Measurements from ENCODE around the gene HMGB2. TPM values are rescaled to one million over a fixed set of nuclear protein-coding genes. Genes with fewer than 3 reads are reported as not detected.

The HMGB2 gene
- total RNA-seq, 8 experiments from 2014 or later: 6.0 to 572 (median 265) TPM

DNA sequence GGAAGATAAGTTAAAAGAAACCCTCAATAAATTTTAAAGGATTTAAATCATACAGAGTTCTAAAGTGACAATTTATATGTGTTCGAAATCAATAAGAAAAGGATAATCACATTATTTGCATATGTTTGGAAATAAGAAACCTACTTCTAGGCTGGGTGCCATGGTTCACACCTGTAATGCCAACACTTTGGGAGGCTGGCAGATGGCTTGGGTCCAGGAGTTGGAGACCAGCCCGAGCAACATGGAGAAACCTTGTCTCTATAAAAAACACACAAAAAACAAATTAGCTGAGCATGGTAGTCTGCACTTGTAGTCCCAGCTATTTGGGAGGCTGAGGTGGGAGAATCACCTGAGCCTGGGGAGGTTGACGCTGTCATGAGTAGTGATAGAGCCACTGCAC is 28.5 kb upstream of the HMGB2 start:
- Histone ChIP-seq H3K27ac (no peak overlapping the region), H3K4me1 (replicated peaks in 1 of 2) (peaks cover 0 to 9% of the 10 kb centered on the region in 2 donors), H3K4me3 (no peak overlapping the region)
- ATAC-seq (replicated peaks in 6 of 8): no peak
- WGBS, 10 experiments: 65 to 100% (median 93%) methylated on average over 1 to 3 of the region's 3 CpGs
- in situ Hi-C loops (cut with MboI; ENCODE audit: low pct_unique_long_range_greater_than_20kb in 2 of 9, low sequenced_read_pairs in 9 of 9, unreplicated experiment in 9 of 9): no loop called here

DNA sequence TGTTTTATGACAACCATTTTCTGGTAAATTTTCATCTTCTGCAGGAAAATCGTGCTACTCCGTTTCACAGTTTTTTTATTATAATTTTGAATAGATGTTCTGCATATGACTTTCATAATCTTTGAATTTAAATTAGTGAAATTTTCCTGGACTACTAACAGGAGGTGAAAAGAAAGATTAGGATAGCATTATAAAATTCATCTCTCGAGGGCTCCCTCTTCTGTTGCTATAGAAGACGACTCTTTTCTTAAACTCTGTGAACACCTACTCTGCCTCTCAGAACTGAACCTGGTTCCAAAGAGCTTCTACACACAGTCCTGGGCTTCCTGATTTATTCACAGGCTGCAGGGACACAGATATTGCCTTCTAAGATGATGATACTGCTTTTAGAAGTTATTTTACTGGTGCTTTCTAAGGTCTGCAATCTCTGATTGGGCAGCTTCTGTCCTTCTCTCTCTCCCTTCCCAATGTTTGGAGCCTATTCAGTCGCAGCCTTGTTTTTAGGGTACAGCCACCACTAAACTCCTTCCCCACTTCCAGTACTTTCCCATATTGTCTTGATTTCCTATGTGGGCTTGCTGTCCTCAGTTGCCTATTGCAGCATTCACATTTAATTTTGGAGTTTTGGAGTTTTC is 26.5 kb upstream of the HMGB2 start:
- H3K4me1 ChIP-seq (replicated peaks in 1 of 2): no peaks in the 10 kb centered on the region
- 47 to 100% (median 76%) methylated on average over 2 to 5 of the region's 5 CpGs for WGBS, 10 experiments
- H3K27ac ChIP-seq: no peak overlapping the region
- in situ Hi-C loops (cut with MboI; ENCODE audit: low pct_unique_long_range_greater_than_20kb in 2 of 9, low sequenced_read_pairs in 9 of 9, unreplicated experiment in 9 of 9): no loop called here
- no peak overlapping the region for H3K4me3 ChIP-seq
- peak in 3 of 8 experiments; percentile 28 to 63 (median 38) for ATAC-seq (replicated peaks in 6 of 8)

DNA sequence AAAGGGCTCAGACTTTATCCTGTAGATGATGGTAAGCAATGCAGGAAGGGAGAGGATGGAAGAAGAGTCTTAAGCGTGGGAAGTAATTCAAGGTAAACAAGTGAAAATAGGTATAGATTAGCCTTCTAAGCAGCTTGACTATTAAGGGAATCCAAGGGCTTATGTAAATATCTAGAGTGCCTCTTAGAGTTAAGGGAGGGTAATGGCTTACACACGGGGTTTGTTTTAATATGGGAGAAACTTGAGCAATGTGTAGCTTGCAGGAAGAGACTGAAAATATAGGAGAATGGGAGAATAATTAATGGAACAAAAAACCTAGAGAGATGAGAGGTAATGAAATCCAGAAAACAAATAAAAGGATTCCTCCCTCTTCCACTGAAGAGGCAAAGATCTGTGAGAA is 23.8 kb upstream of the HMGB2 start:
- Histone ChIP-seq H3K4me3 (no peak overlapping the region), H3K4me1 (replicated peaks in 1 of 2) (no peaks in the 10 kb centered on the region), H3K27ac (no peak overlapping the region)
- in situ Hi-C loops (cut with MboI; ENCODE audit: low pct_unique_long_range_greater_than_20kb in 2 of 9, low sequenced_read_pairs in 9 of 9, unreplicated experiment in 9 of 9): no loop called here
- no peak for ATAC-seq (replicated peaks in 6 of 8)
- 58 to 100% (median 75%) methylated on average over 1 to 2 of the region's 2 CpGs for WGBS, 10 experiments

DNA sequence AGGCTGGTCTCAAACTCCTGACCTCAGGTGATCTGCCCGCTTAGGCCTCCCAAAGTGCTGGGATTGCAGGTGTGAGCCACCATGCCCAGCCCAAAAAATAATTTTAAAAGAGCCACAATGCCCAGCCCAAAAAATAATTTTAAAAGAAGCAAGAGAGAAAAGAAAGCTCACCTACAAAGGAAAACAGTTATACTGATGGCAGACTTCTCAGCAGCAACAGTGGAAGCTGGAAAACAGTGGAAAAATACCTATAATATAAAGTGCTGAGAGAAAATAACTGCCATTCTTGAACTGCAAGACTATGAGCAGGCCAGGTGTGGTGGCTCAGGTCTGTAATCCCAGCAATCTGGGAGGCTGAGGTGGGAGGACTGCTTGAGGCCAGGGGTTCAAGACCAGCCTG is 13.3 kb upstream of the HMGB2 start:
- in situ Hi-C loops (cut with MboI; ENCODE audit: low pct_unique_long_range_greater_than_20kb in 2 of 9, low sequenced_read_pairs in 9 of 9, unreplicated experiment in 9 of 9): no loop called here
- ATAC-seq (replicated peaks in 6 of 8): no peak
- Histone ChIP-seq H3K4me1 (replicated peaks in 1 of 2) (no peaks in the 10 kb centered on the region), H3K4me3 (no peak overlapping the region), H3K27ac (no peak overlapping the region)
- 50 to 100% (median 100%) methylated on average over 1 of the region's 1 CpG; no CpG with 5 or more reads in 4 of the 10 experiments for WGBS, 10 experiments

DNA sequence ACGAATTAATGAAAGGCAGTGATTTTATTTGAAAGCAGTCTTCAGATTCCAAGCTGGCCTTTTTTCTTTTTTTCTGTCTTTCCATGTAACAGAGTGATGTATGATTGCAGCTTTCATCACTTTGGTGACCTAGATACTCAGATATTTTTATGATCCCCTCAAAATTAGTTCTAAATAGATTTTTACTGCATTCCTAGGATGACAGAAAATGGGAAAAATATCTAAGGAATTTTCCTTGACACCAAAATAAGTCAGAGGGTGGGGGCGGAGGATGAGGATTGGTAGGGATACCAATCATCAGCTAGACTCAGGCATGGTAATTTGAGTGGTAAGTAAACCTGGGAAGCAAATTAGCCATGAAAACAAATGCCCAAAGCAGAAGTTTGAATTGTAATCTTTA is 11.9 kb upstream of the HMGB2 start:
- ATAC-seq (replicated peaks in 6 of 8): no peak
- 10 to 100% (median 65%) methylated on average over 1 to 2 of the region's 2 CpGs for WGBS, 10 experiments
- no peaks in the 10 kb centered on the region for H3K4me1 ChIP-seq (replicated peaks in 1 of 2)
- H3K4me3 ChIP-seq: no peak overlapping the region
- H3K27ac ChIP-seq: no peak overlapping the region
- in situ Hi-C loops (cut with MboI; ENCODE audit: low pct_unique_long_range_greater_than_20kb in 2 of 9, low sequenced_read_pairs in 9 of 9, unreplicated experiment in 9 of 9): no loop called here

DNA sequence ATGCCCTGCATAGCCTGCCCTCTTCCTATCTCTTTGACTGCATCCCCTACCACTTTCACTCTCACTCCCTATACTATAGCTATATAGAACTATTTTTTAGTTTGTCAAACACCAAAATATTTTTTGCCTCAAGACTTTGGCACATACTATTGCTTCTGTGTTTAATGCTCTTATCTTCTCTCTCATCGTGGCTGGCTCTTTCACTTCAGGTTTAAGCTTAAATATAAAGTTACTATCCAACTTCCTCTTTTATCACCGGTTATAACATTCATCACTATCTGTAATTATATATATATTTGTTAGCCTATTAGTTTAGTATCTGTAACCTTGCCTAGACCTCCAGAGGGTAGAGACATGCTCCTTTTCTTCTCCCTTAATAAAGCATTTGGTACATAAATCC is 11.5 kb upstream of the HMGB2 start:
- H3K4me3 ChIP-seq: no peak overlapping the region
- no peak for ATAC-seq (replicated peaks in 6 of 8)
- 73 to 100% (median 88%) methylated on average over 1 to 2 of the region's 2 CpGs; no CpG with 5 or more reads in 1 of the 10 experiments for WGBS, 10 experiments
- no peaks in the 10 kb centered on the region for H3K4me1 ChIP-seq (replicated peaks in 1 of 2)
- H3K27ac ChIP-seq: no peak overlapping the region
- in situ Hi-C loops (cut with MboI; ENCODE audit: low pct_unique_long_range_greater_than_20kb in 2 of 9, low sequenced_read_pairs in 9 of 9, unreplicated experiment in 9 of 9): no loop called here

DNA sequence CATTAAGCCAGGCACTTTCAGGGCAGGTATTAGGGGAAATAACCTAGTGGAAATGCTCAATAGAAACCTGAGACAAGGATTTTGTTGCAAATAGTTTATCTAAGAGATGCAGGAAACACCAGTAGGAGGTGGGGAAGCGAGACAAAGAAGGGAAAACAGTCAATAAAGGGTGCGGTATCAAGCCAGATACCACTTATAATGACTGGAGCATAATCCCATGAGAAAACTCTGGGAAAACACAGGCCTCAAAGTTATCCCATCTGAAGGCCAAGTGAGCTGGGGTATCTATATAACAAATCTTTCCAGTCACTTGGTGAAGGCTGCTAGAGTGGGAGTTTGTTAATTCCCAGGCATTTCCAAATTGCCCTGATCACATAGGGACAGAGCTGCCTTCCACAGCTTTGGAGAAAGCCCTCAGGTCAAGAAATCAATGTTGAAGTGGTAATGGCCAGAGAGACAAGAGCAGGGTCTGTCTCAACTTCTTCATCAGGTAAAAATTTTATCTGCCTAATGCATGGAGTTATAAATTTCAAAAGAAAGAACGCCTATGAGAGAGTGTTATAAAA is 9.8 kb upstream of the HMGB2 start:
- no peak for ATAC-seq (replicated peaks in 6 of 8)
- Histone ChIP-seq H3K4me3 (no peak overlapping the region), H3K27ac (no peak overlapping the region), H3K4me1 (replicated peaks in 1 of 2) (no peaks in the 10 kb centered on the region)
- in situ Hi-C loops (cut with MboI; ENCODE audit: low pct_unique_long_range_greater_than_20kb in 2 of 9, low sequenced_read_pairs in 9 of 9, unreplicated experiment in 9 of 9): no loop called here
- WGBS, 10 experiments: 71 to 92% (median 85%) methylated on average over 1 to 3 of the region's 3 CpGs

DNA sequence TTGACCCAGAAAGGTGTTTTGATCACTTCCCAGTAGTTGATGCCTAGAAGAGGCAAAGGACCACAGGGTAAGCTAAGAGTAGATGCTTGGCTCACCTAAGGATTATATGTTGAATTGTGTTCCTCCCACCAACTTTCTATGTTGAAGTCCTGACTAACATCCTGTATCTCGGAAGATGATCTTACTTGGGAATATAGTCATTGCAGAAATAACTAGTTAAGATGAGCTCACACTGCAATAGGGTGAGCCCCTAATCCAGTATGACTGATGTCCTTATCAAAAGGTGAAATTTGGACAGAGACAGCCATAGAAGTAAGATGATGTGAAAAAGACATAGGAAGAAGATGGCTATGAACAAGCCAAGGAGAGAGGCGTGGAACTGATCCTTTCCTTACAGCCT is 3.3 kb upstream of the HMGB2 start:
- peaks cover 0 to 4% of the 10 kb centered on the region in 2 donors for H3K4me1 ChIP-seq (replicated peaks in 1 of 2)
- WGBS, 10 experiments: 100% methylated on average over 1 to 2 of the region's 2 CpGs; no CpG with 5 or more reads in 3 of the 10 experiments
- no peak for ATAC-seq (replicated peaks in 6 of 8)
- H3K4me3 ChIP-seq: no peak overlapping the region
- in situ Hi-C loops (cut with MboI; ENCODE audit: low pct_unique_long_range_greater_than_20kb in 2 of 9, low sequenced_read_pairs in 9 of 9, unreplicated experiment in 9 of 9): no loop called here
- H3K27ac ChIP-seq: no peak overlapping the region

DNA sequence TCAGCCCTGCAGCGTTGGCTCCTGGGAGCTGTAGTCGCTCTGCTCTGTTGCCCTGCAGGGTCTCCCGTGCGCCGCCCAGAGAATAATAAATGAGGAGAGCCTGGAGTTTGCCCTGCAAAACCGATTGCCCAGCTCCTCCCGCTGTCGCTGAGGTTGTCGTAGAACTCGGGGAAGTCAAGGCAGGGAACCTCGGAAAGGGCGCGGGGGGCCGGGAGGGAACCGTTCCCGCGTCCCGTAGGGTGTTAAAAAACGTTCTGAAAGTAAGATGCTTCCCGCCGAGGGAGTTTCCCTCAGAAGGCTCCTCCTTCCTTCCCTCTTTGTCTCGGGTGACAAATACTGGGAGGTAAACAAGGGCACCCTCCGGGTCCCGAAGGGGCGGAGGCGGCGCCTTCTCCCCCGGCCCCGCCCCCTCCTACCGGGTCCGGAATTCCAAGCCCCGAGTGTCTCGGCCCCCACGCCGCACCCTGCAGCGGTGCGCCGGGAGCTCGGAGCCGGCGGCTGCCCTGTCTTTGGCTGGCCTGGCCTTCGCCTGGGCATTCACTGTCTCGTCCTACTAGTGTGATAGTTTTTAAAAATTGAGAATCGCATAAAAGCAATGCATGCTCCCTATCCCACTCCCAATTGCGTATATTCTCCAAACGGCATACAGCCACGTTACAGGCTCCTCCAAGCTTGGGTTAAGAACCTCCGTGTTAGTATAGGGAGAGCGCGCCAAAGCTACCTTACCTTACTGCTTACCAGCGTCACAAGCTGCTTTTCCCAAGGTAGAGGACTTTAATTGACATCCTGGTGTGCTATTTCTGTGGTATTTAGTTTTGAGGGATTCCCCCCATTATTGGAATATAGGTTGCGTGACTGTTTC is 964 bp upstream of the HMGB2 start:
- peak overlapping the region; percentile 50 to 86 (median 71) for H3K4me3 ChIP-seq
- peak overlapping the region in 1 of 2 donors; percentile 60 for H3K27ac ChIP-seq
- peaks cover 0 to 10% of the 10 kb centered on the region in 2 donors for H3K4me1 ChIP-seq (replicated peaks in 1 of 2)
- 0 to 43% (median 10%) methylated on average over 1 to 16 of the region's 52 CpGs for WGBS, 10 experiments
- peak; percentile 24 to 65 (median 56) for ATAC-seq (replicated peaks in 6 of 8)
- in situ Hi-C loops (cut with MboI; ENCODE audit: low pct_unique_long_range_greater_than_20kb in 2 of 9, low sequenced_read_pairs in 9 of 9, unreplicated experiment in 9 of 9): no loop called here

DNA sequence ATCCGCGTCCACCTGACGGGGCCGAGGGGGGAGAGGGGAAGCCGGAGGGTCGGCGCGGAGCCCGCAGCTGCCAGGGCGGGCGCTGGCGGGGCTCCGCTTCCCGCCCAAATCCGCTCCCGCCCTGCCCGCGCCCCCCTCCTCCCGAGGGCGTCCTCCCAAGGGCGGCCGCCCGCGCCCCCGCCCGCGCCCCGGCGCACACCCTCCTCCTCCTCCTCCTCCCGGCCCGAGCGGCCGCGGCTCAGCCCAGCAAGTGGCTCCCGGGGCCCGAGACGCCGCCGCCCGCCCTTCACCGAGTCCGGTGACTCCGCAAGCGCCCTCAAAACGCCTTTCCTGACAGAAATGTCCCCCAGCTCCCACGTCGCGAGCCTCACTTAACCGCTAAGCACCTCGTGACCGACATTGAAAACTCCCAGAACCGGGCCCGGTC is 487 bp downstream of the HMGB2 start:
- Histone ChIP-seq H3K4me1 (replicated peaks in 1 of 2) (peaks cover 0 to 10% of the 10 kb centered on the region in 2 donors), H3K27ac (peak overlapping the region; percentile 76 to 95), H3K4me3 (peak overlapping the region; percentile 71 to 86 (median 75))
- peak; percentile 0 to 10 (median 4) for ATAC-seq (replicated peaks in 6 of 8)
- in situ Hi-C loops (cut with MboI; ENCODE audit: low pct_unique_long_range_greater_than_20kb in 2 of 9, low sequenced_read_pairs in 9 of 9, unreplicated experiment in 9 of 9): no loop called here
- 0% methylated on average over 4 of the region's 53 CpGs; no CpG with 5 or more reads in 9 of the 10 experiments for WGBS, 10 experiments

DNA sequence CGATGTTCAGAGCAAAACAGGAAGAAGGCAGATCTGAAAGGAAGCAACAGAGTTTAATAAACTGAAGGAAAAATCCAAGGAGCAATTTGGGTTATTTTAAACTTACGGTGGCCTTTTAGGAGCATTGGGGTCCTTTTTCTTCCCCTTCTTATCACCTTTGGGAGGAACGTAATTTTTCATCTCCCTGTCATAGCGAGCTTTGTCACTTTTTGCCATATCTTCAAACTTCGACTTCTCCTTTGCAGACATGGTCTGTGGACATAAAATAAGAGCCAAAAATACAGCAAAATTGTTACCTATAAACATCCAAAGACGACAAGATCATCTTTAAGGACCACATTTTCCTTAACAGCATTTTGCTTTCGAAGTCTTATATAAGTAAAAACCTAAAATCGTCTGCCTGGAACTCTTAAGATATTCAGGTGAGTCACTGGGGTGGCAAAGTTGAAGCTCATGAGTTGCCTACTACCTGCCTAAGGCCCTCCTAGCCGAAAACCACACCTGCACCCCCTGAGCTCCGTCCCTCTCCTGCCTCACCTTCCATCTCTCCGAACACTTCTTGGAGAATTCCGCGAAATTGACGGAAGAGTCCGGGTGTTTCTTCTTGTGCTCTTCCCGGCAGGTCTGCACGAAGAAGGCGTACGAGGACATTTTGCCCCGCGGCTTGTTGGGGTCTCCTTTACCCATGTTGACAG is 1.0 kb downstream of the HMGB2 start:
- 0 to 48% (median 14%) methylated on average over 1 to 12 of the region's 21 CpGs for WGBS, 10 experiments
- ATAC-seq (replicated peaks in 6 of 8): no peak
- Histone ChIP-seq H3K4me1 (replicated peaks in 1 of 2) (peaks cover 0 to 10% of the 10 kb centered on the region in 2 donors), H3K4me3 (peak overlapping the region; percentile 71 to 86 (median 75)), H3K27ac (peak overlapping the region; percentile 76 to 95)
- in situ Hi-C loops (cut with MboI; ENCODE audit: low pct_unique_long_range_greater_than_20kb in 2 of 9, low sequenced_read_pairs in 9 of 9, unreplicated experiment in 9 of 9): no loop called here

DNA sequence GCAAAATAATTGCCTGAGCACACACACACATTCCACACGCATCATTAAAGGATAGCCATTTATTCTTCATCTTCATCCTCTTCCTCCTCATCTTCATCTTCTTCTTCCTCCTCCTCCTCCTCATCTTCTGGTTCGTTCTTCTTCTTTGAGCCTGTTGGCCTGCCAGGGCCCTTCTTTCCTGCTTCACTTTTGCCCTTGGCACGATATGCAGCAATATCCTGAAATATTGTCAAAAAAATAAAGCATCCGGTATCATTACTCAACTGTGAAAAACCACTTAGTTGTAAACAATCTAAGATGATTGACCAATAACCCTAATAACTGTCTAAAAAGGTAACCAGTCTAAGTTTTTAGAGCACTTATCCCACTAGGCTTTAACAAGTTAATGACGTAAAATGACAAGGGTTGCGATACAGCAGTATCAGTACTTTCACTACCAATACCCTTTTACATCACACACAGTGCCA is 2.1 kb downstream of the HMGB2 start:
- in situ Hi-C loops (cut with MboI; ENCODE audit: low pct_unique_long_range_greater_than_20kb in 2 of 9, low sequenced_read_pairs in 9 of 9, unreplicated experiment in 9 of 9): no loop called here
- ATAC-seq (replicated peaks in 6 of 8): no peak
- no peak overlapping the region for H3K27ac ChIP-seq
- H3K4me1 ChIP-seq (replicated peaks in 1 of 2): peaks cover 0 to 10% of the 10 kb centered on the region in 2 donors
- peak overlapping the region; percentile 71 to 86 (median 75) for H3K4me3 ChIP-seq
- WGBS, 10 experiments: 36 to 70% (median 53%) methylated on average over 3 to 6 of the region's 6 CpGs; no CpG with 5 or more reads in 1 of the 10 experiments

DNA sequence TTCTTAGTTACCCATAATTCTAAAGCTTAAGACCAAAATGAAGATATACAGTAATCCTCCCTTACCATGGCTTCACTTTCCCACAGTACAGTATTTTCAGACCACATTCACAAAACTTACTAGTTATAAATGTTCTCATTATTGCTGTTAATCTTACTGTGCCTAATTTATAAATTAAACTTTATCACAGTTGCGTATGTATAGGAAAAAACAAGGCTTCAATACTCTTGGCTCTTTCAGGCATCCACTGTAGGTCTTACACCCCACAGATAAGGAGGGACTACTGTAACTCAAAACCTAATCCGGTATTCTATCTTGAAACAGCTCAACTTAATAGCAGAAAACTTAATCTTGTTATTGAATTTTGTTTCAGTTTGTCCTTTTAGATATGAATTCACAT is 3.6 kb downstream of the HMGB2 start:
- ATAC-seq (replicated peaks in 6 of 8): no peak
- Histone ChIP-seq H3K27ac (no peak overlapping the region), H3K4me1 (replicated peaks in 1 of 2) (peaks cover 0 to 8% of the 10 kb centered on the region in 2 donors), H3K4me3 (no peak overlapping the region)
- WGBS, 10 experiments: 86 to 100% (median 100%) methylated on average over 1 to 2 of the region's 2 CpGs
- in situ Hi-C loops (cut with MboI; ENCODE audit: low pct_unique_long_range_greater_than_20kb in 2 of 9, low sequenced_read_pairs in 9 of 9, unreplicated experiment in 9 of 9): no loop called here
